ENCODE results near the gene CACFD1. TPM values are rescaled to one million over a fixed set of nuclear protein-coding genes. Genes with fewer than 3 reads are reported as not detected.

The CACFD1 gene
- polyA plus RNA-seq, 1 experiment, result 9.2 TPM

GRCh38 chr9:133430244-133430643, 29.5 kb upstream of the CACFD1 start:
- H3K4me3 ChIP-seq (ENCODE audit: low read depth, low read length), result no peak overlapping the region
- ChIA-PET POLR2A (no interaction called here), CTCF (no interaction called here)
- TF ChIP-seq, protein P1, sequence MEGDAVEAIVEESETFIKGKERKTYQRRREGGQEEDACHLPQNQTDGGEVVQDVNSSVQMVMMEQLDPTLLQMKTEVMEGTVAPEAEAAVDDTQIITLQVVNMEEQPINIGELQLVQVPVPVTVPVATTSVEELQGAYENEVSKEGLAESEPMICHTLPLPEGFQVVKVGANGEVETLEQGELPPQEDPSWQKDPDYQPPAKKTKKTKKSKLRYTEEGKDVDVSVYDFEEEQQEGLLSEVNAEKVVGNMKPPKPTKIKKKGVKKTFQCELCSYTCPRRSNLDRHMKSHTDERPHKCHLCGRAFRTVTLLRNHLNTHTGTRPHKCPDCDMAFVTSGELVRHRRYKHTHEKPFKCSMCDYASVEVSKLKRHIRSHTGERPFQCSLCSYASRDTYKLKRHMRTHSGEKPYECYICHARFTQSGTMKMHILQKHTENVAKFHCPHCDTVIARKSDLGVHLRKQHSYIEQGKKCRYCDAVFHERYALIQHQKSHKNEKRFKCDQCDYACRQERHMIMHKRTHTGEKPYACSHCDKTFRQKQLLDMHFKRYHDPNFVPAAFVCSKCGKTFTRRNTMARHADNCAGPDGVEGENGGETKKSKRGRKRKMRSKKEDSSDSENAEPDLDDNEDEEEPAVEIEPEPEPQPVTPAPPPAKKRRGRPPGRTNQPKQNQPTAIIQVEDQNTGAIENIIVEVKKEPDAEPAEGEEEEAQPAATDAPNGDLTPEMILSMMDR (IDR thresholded peaks at IDR 0.05; ENCODE audit: low read depth, low read length), result no peak
- no peak for DNase-seq (ENCODE audit: low read depth, low spot score)
- H3K27me3 ChIP-seq (ENCODE audit: control insufficient read depth, insufficient read depth, low read length), result peaks cover 29% of the 10 kb centered on the region
- no peaks in the 10 kb centered on the region for H3K9me3 ChIP-seq (ENCODE audit: control insufficient read depth, insufficient read depth, low read length)
- H3K27ac ChIP-seq (ENCODE audit: low read depth, low read length), result no peak overlapping the region

- ChIA-PET POLR2A (no interaction called here), CTCF (no interaction called here)
- no peak for DNase-seq (ENCODE audit: low read depth, low spot score)
- TF ChIP-seq, protein P1 (IDR thresholded peaks at IDR 0.05; ENCODE audit: low read depth, low read length), result no peak
- Histone ChIP-seq H3K9me3 (ENCODE audit: control insufficient read depth, insufficient read depth, low read length) (no peaks in the 10 kb centered on the region), H3K27me3 (ENCODE audit: control insufficient read depth, insufficient read depth, low read length) (peaks cover 17% of the 10 kb centered on the region), H3K4me3 (ENCODE audit: low read depth, low read length) (no peak overlapping the region), H3K27ac (ENCODE audit: low read depth, low read length) (no peak overlapping the region)
Observed at GRCh38 chr9:133433351-133433843, 26.4 kb upstream of the CACFD1 start.

- no peak overlapping the region for H3K27ac ChIP-seq (ENCODE audit: low read depth, low read length)
- ChIA-PET POLR2A (no interaction called here), CTCF (no interaction called here)
- no peaks in the 10 kb centered on the region for H3K9me3 ChIP-seq (ENCODE audit: control insufficient read depth, insufficient read depth, low read length)
- TF ChIP-seq, protein P1 (IDR thresholded peaks at IDR 0.05; ENCODE audit: low read depth, low read length), result no peak
- peaks cover 26% of the 10 kb centered on the region for H3K27me3 ChIP-seq (ENCODE audit: control insufficient read depth, insufficient read depth, low read length)
- no peak for DNase-seq (ENCODE audit: low read depth, low spot score)
- no peak overlapping the region for H3K4me3 ChIP-seq (ENCODE audit: low read depth, low read length)
Observed at GRCh38 chr9:133436681-133437080, 23.1 kb upstream of the CACFD1 start.

- H3K4me3 ChIP-seq (ENCODE audit: low read depth, low read length), result no peak overlapping the region
- H3K9me3 ChIP-seq (ENCODE audit: control insufficient read depth, insufficient read depth, low read length), result no peaks in the 10 kb centered on the region
- DNase-seq (ENCODE audit: low read depth, low spot score), result no peak
- CTCF ChIA-PET, result interaction anchor here (0.7 to 1.1 kb wide), 3 partner anchors 15 to 61 kb away, joined by 3 read pairs; no protein-coding TSS in a partner anchor
- TF ChIP-seq, protein P1 (IDR thresholded peaks at IDR 0.05; ENCODE audit: low read depth, low read length), result peak; percentile 23; the same call in 1 of the 2 replicates
- no peak overlapping the region for H3K27ac ChIP-seq (ENCODE audit: low read depth, low read length)
- POLR2A ChIA-PET, result no interaction called here
- peaks cover 29% of the 10 kb centered on the region for H3K27me3 ChIP-seq (ENCODE audit: control insufficient read depth, insufficient read depth, low read length)
Observed at GRCh38 chr9:133437753-133438531, 21.8 kb upstream of the CACFD1 start.

DNA sequence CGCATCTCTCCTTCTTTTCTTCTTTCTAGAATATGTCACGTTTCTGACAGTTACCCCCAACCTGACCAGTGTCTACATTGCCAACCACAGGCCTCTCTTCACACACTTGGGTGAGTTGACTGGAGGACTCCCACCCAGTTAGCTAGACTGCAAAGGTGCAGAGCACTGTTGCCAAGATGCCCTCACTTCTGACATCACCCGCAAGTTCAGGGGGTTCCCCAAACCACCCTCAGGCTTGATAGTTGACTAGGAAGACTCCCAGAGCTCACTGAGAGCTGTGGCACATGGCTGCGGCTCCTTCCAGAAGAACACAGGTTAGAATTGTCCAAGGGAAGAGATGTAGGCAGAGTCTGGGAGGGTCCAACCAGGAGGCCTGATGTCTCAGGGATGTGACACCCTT, 20.4 kb upstream of the CACFD1 start:
- Histone ChIP-seq H3K27me3 (ENCODE audit: control insufficient read depth, insufficient read depth, low read length) (peaks cover 34% of the 10 kb centered on the region), H3K4me3 (ENCODE audit: low read depth, low read length) (no peak overlapping the region), H3K9me3 (ENCODE audit: control insufficient read depth, insufficient read depth, low read length) (no peaks in the 10 kb centered on the region; the same call in 1 of the 2 replicates), H3K27ac (ENCODE audit: low read depth, low read length) (no peak overlapping the region)
- no peak for DNase-seq (ENCODE audit: low read depth, low spot score)
- TF ChIP-seq, protein P1 (IDR thresholded peaks at IDR 0.05; ENCODE audit: low read depth, low read length), result no peak
- ChIA-PET CTCF (interaction anchor here (0.6 kb wide), 1 partner anchor 159 kb away, joined by 3 read pairs; no protein-coding TSS in a partner anchor), POLR2A (no interaction called here)
